ENCODE data around the gene SYNPO2L.
"Not testable (repeated sequence)": the region's sequence is repeated elsewhere in the genome, so short reads cannot be mapped to it uniquely, and the experiment has no call there.

SYNPO2L gene

GRCh38 chr10:73620974-73621373 is 34.9 kb downstream of the SYNPO2L start:
- DNase-seq: not testable (repeated sequence)

- not testable (repeated sequence) for DNase-seq
Observed at GRCh38 chr10:73617143-73617542, 38.7 kb downstream of the SYNPO2L start.

- DNase-seq: no peak
Observed at GRCh38 chr10:73614720-73615119, 41.1 kb downstream of the SYNPO2L start.

GRCh38 chr10:73609116-73609515 is 46.7 kb downstream of the SYNPO2L start:
- DNase-seq: no peak

GRCh38 chr10:73601486-73601921 is 54.3 kb downstream of the SYNPO2L start:
- DNase-seq: no peak

GRCh38 chr10:73597346-73597745 is 58.5 kb downstream of the SYNPO2L start:
- no peak for DNase-seq
